GM21381 (cell line): ENCODE data around the gene CCNG2.
A peak's percentile ranks its signal among the peaks of the same experiment; 100 is the strongest.
"Not testable (repeated sequence)": the region's sequence is repeated elsewhere in the genome, so short reads cannot be mapped to it uniquely, and the experiment has no call there.

ENCODE experiments used
- ATAC-seq: cut with Tn5 transposase; IDR thresholded peaks from one replicate; pipeline ENCODE4 v1.9.1; 2021; ENCODE audit warnings: mild to moderate bottlenecking, moderate library complexity; ENCODE audit not compliant: unreplicated experiment

The CCNG2 gene

GRCh38 chr4:77156912-77157858 lies at the start of gene CCNG2:
TSS of gene CCNG2 (plus strand) at chr4:77157207. CDS start at chr4:77158533, 1,326 bp downstream.
- peak; percentile 23 for ATAC-seq

- ATAC-seq: no peak
Measured at GRCh38 chr4:77110730-77111129, 46.3 kb upstream of the CCNG2 start.

- ATAC-seq: no peak
Measured at GRCh38 chr4:77113069-77113468, 43.9 kb upstream of the CCNG2 start.

GRCh38 chr4:77117721-77118120 lies 39.3 kb upstream of the CCNG2 start:
- ATAC-seq: no peak

GRCh38 chr4:77120886-77121508 lies 36.0 kb upstream of the CCNG2 start:
- peak; percentile 57 for ATAC-seq

- ATAC-seq: no peak
Measured at GRCh38 chr4:77121736-77122240, 35.2 kb upstream of the CCNG2 start.

- ATAC-seq: no peak
Measured at GRCh38 chr4:77122656-77123055, 34.4 kb upstream of the CCNG2 start.

- no peak for ATAC-seq
Measured at GRCh38 chr4:77123411-77123810, 33.6 kb upstream of the CCNG2 start.

- no peak for ATAC-seq
Measured at GRCh38 chr4:77124576-77124975, 32.4 kb upstream of the CCNG2 start.

- ATAC-seq: no peak
Measured at GRCh38 chr4:77125961-77126360, 31.0 kb upstream of the CCNG2 start.

- ATAC-seq: peak; percentile 85
Measured at GRCh38 chr4:77126809-77127208, 30.2 kb upstream of the CCNG2 start.

GRCh38 chr4:77127215-77127614 lies 29.8 kb upstream of the CCNG2 start:
- peak; percentile 43 for ATAC-seq

GRCh38 chr4:77127837-77128621 lies 29.0 kb upstream of the CCNG2 start:
- ATAC-seq: no peak

- ATAC-seq: no peak
Measured at GRCh38 chr4:77132652-77133312, 24.2 kb upstream of the CCNG2 start.

- ATAC-seq: not testable (repeated sequence)
Measured at GRCh38 chr4:77137448-77137847, 19.6 kb upstream of the CCNG2 start.

- no peak for ATAC-seq
Measured at GRCh38 chr4:77141964-77142645, 14.9 kb upstream of the CCNG2 start.

- no peak for ATAC-seq
Measured at GRCh38 chr4:77142646-77143028, 14.4 kb upstream of the CCNG2 start.

GRCh38 chr4:77143091-77143490 lies 13.9 kb upstream of the CCNG2 start:
- no peak for ATAC-seq

GRCh38 chr4:77145842-77146185 lies 11.2 kb upstream of the CCNG2 start:
- no peak for ATAC-seq
